22Rv1 (cell line): ENCODE measurements around the gene MSMP.

Experiments used
- CTCF ChIP-seq: fragments of 450-650 bp; IDR thresholded peaks from 2 replicates; pipeline ENCODE4 v1.5.1; 2017; ENCODE audit warnings: mild to moderate bottlenecking
- ZFX ChIP-seq: fragments of 450-650 bp; IDR thresholded peaks from 2 replicates; pipeline ENCODE4 v1.6.1; 2017; ENCODE audit warnings: antibody characterized with exemption, borderline replicate concordance

GRCh38 chr9:35795695-35796094, 41.6 kb upstream of the MSMP start:
- TF ChIP-seq CTCF, result no peak
- TF ChIP-seq ZFX, result no peak
